ENCODE data around the gene IL1B.

GRCh38 chr2:112840068-112840445 lies 3.5 kb upstream of the IL1B start:
- TF ChIP-seq CTCF (conservative IDR thresholded peaks at IDR 0.05) (no peak), EZH2 (IDR thresholded peaks at IDR 0.05; ENCODE audit: low read depth) (no peak)
